Amniotic epithelial cell (primary cell): Measurements from ENCODE around the gene SP7.
"Not testable (repeated sequence)": the region's sequence is repeated elsewhere in the genome, so short reads cannot be mapped to it uniquely, and the experiment has no call there.

Experiments
- DNase-seq: peaks from one replicate; pipeline ENCODE4 v3.0.0-alpha.2; 2010; ENCODE audit warnings: low read depth

SP7 gene

DNA sequence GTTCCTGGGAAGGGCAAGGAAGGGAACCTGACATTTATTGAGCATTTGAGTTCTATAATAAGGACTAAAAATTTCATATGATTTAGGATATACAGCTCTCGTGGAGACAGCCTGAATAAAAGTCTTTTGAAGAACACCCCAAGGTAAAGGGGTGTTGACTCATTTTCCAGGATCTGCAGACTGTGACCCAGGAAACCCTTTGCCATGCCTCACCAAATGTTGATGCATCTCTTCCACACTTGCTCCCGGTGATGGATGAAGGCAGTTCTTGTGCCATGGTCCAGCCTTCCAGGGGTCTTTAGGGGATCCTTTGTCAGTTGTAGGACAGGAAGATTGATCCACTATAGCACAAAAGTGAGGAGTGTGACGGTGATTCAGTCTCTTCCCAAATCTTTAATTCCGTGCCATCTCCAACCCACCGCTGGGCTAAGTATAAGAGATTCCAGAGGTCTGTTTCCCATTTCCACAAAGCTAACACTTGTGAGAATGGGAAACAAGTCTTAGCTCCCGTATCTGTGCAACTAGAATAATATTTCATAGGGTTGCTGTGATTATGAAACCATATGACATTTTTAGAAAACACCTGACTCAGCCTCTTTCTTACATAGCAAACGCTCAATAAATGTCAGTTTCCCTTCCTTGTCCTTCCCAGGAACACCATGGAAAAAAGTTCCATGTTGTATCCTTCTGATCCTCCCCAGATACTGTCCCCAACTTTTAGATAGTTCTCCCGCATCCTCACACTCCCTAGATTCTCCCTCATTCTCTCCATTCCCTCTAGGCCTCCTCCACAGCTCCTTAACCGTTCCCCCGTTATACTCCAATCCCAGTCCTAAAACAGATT is 15.6 kb downstream of the SP7 start:
- peak; percentile 76 for DNase-seq

DNA sequence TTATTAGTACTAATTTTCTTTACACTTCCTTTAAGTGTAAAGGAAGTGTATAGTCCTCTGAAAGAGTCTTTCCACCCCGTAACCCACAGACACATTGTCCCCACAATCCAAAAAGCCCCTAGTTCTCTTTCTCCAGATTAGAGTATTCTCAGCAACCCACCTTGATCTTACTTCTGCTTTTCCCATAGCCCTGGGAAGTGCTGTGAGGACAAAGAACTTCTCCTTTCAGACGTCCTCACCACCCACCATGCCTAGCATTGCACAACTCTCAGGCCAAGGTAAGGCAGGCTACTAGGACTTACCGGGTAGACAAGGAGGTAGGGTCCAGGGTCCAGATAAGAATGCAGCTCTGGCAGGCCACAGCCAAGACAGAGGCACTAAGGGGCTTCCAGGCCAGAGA is 22.2 kb downstream of the SP7 start:
- DNase-seq: no peak

- no peak for DNase-seq
These were observed 27.9 kb downstream of the SP7 start for GRCh38 chr12:53308276-53308675.

DNA sequence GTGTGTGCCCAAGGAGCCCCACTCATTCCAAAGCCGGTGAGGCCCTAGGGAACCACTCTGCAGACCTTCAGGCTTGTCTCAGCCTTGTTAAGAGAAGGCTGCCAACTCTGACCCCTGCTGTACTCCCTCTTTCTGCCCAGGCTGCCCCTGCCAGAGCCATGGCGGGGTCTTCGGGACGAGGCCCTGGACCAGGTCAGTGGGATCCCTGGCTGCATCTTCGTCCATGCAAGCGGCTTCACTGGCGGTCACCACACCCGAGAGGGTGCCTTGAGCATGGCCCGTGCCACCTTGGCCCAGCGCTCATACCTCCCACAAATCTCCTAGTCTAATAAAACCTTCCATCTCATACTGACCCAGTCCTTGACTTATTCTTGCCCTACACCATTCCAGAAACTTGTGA is 29.3 kb downstream of the SP7 start:
- DNase-seq: no peak

GRCh38 chr12:53302903-53303302 is 33.3 kb downstream of the SP7 start:
- DNase-seq: no peak

DNA sequence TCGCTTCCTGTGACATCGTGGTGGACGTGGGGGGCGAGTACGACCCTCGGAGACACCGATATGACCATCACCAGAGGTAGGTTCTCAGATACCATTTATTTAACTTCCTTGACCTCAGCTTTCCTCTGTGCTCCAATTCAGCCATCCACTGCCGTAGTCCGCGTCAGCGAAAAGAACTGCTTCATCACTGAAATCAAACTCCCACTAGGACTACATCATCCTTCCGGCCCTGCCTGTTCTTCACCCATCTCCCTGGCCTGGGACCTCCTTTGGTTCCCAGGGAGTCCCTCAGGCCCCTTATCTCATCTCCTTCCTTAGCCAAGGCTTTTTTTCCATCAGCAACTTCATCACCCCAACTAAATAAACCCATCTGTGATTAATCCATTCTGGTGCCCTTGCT is 36.0 kb downstream of the SP7 start:
- DNase-seq: peak; percentile 59

- DNase-seq: peak; percentile 85
These were observed 36.5 kb downstream of the SP7 start, which contains the start of gene MYG1 for GRCh38 chr12:53299454-53300180. Gene MYG1 (plus strand): TSS chr12:53299695. CDS start chr12:53299738, 43 bp downstream.

DNA sequence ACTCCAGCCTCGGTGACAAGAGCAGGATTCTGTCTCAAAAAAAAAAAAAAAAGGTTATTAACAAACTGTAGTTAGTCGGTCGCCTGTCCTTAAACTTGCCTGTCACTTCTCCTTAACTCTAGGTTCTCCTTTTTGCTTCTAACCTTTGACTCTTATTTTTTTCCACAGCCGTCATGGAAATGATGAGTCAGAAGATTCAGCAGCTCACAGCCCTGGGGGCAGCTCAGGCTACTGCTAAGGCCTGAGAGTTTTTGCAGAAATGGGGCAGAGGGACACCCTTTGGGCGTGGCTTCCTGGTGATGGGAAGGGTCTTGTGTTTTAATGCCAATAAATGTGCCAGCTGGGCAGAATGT is 37.1 kb downstream of the SP7 start:
- DNase-seq: peak; percentile 80

DNA sequence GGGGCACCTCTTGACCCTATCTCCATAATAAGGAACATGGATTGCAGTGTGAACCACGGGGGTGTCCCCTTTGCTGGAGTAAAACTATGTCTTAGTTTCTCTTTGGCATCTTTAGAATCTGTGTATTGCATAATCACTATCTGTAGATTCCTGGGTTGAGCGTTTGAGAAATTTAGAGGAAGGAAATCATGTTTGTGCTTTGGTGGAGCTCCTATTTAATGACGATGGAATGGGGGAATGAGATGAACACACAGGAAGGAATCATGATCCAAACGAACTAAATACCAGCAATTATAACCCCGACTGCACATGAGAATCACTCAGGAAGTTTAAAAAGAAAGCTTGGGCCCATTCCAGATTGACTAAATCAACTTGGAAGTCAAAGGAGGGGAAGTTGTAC is 38.0 kb downstream of the SP7 start:
- peak; percentile 92 for DNase-seq

- DNase-seq: not testable (repeated sequence)
These were observed 39.0 kb downstream of the SP7 start for GRCh38 chr12:53297106-53297505.

DNA sequence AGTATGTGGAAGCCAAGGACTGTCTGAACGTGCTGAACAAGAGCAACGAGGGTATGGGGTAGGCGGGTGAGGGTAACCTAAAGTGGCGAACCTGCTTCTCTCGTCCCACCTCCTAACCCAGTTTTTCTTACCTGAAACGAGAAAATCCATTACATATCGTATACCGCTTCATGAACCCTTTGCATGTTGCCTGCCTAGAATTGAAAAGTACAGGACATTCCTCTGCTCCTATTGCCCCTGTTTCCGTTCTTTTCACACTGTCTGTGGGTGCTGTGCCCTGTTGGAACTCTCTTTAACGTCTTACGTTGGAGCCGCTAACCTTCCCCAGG is 40.3 kb downstream of the SP7 start:
- no peak for DNase-seq

- peak; percentile 92 for DNase-seq
These were observed 40.9 kb downstream of the SP7 start, which contains the start of gene PFDN5 for GRCh38 chr12:53295070-53295890. Gene PFDN5 (plus strand): TSS chr12:53295542. CDS start chr12:53295568, 26 bp downstream.

DNA sequence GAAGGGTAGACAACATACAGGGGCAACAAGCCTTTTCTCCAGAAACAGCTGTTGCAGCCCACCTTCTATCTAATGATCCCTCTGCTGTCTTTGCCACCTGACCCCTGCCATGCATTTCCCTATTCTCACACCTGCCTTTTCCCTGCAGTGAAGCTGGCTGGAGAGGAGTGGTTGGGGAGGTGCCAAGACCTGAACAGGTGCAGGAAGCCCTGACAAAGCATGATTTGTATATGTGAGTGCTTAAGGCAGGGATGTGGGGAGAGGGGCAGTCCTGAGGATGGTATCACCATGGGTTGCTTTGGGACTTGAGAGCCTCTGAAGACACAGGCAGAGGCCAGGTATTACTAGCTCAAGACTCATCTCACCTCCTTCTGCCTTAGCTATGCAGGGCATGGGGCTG is 43.7 kb downstream of the SP7 start:
- no peak for DNase-seq

GRCh38 chr12:53290661-53291060 is 45.5 kb downstream of the SP7 start:
- DNase-seq: peak; percentile 66

DNA sequence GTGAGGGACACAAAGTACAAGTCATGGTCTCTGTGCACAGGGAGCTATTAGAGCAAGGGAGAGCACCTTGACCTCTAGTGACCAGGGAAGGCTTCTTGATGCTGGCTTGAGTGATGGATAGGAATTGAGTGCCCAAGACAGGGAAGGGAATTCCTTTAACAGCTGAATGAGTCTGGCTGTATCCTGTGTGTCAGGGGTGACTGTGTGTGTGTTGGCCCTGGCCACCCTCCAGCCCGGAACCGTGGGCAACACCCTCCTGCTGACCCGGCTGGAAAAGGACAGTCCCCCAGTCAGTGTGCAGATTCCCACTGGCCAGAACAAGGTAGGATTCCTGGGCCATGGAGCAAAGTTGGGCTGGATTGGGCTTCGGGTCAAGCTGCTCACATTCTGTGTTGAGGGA is 46.3 kb downstream of the SP7 start:
- no peak for DNase-seq

DNA sequence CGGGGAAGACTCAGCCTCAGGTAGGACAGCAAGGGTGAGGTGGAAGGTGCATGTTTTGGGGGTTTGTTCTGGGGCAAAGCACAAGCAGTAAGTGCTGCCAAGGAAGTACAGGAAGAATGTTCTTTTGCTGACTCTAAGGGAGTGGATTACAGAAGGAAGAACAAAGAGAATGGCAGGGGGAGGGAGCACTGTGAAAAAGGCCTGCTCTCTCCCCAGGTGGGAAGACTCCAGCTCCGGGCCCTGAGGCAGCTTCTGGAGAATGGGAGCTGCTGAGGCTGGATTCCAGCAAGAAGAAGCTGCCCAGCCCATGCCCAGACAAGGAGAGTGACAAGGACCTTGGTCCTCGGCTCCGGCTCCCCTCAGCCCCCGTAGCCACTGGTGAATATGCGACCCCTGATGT is 47.8 kb downstream of the SP7 start:
- DNase-seq: no peak

DNA sequence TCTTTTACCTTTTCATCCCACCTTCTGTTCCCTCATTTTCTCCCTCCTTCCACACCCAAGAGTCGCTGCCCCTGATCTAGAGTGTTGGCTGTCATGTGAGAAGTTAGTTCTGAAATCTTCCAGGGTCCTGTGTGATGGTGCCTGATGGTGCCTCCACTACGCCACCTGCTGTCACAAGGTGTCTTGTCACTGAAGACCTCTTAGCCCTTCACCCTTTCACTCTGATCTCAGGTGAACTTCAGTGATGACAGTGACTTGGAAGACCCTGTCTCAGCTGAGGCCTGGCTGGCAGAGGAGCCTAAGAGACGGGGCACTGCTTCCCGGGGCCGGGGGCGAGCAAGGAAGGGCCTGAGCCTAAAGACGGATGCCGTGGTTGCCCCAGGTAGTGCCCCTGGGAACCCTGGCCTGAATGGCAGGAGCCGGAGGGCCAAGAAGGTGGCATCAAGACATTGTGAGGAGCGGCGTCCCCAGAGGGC is 48.4 kb downstream of the SP7 start:
- peak; percentile 48 for DNase-seq

GRCh38 chr12:53286448-53286847 is 49.7 kb downstream of the SP7 start:
- no peak for DNase-seq

DNA sequence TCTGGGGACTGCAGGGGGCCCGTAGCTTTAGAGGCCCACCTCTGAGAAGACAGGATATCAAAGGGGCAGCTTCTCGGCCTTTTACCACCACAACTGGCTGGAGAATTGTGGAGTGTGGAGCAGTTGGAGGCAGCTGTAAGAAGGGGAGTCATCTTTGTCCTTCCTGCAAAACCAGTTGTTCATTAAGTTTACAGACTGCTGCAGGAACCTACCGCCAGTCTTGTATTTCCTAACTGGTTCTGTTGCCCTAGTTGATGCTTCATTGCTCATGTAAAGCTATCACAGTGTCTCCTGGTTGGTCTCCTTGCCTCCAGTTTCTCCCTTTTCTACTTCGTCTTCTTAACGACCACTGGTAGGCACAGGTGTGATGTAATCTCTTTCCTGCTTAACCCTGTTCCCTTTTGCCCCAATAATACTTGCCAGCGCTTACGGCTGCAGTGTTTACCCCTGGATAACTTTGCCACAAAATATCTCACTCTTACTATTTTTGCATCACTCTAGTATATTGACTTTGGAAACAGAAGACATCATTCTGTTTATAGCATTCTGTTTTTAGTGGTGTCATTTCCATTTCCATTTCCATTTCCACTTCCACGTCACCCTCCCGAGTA is 56.2 kb downstream of the SP7 start:
- no peak for DNase-seq

GRCh38 chr12:53279283-53279869 is 56.8 kb downstream of the SP7 start:
- DNase-seq: no peak

- peak; percentile 58 for DNase-seq
These were observed 58.2 kb downstream of the SP7 start for GRCh38 chr12:53277981-53278380.
